Islet of Langerhans (tissue), 1 donor: ENCODE results near the gene CITED1.
"Not testable (repeated sequence)": the region's sequence is repeated elsewhere in the genome, so short reads cannot be mapped to it uniquely, and the experiment has no call there.

ENCODE experiments used
- FAIRE-seq: peaks from one replicate; lab custom pipeline; 2011; peaks lifted over from hg19 to GRCh38; lab: Jason Lieb, UNC

The CITED1 gene

GRCh38 chrX:72305286-72306084 is at the start of gene CITED1:
Gene CITED1, minus strand, starts transcription at chrX:72305914. Its CDS starts 3,045 bp downstream, at chrX:72302869.
- no peak for FAIRE-seq

GRCh38 chrX:72352786-72353185 is 47.1 kb upstream of the CITED1 start:
- no peak for FAIRE-seq

GRCh38 chrX:72351606-72352334 is 46.1 kb upstream of the CITED1 start:
- FAIRE-seq: no peak

GRCh38 chrX:72349190-72349589 is 43.5 kb upstream of the CITED1 start:
- no peak for FAIRE-seq

- no peak for FAIRE-seq
Observed at GRCh38 chrX:72348247-72348979, 42.7 kb upstream of the CITED1 start.

- FAIRE-seq: no peak
Observed at GRCh38 chrX:72347366-72347765, 41.7 kb upstream of the CITED1 start.

GRCh38 chrX:72346302-72346949 is 40.7 kb upstream of the CITED1 start:
- no peak for FAIRE-seq

- FAIRE-seq: no peak
Observed at GRCh38 chrX:72340626-72341025, 34.9 kb upstream of the CITED1 start.

GRCh38 chrX:72340041-72340440 is 34.3 kb upstream of the CITED1 start:
- no peak for FAIRE-seq

- FAIRE-seq: no peak
Observed at GRCh38 chrX:72330131-72330530, 24.4 kb upstream of the CITED1 start.

- no peak for FAIRE-seq
Observed at GRCh38 chrX:72326605-72327300, 21.0 kb upstream of the CITED1 start.

- not testable (repeated sequence) for FAIRE-seq
Observed at GRCh38 chrX:72319651-72320050, 13.9 kb upstream of the CITED1 start.

GRCh38 chrX:72317139-72317538 is 11.4 kb upstream of the CITED1 start:
- FAIRE-seq: no peak

GRCh38 chrX:72316408-72317110 is 10.8 kb upstream of the CITED1 start:
- FAIRE-seq: no peak

- FAIRE-seq: no peak
Observed at GRCh38 chrX:72314881-72315280, 9.2 kb upstream of the CITED1 start.

GRCh38 chrX:72313707-72314641 is 8.3 kb upstream of the CITED1 start:
- FAIRE-seq: no peak

GRCh38 chrX:72312311-72312940 is 6.7 kb upstream of the CITED1 start:
- FAIRE-seq: no peak

GRCh38 chrX:72309297-72310071 is 3.8 kb upstream of the CITED1 start:
- no peak for FAIRE-seq
